ENCODE data around the gene CDKAL1.

Gene CDKAL1

GRCh38 chr6:20997143-20997769, 463.0 kb downstream of the CDKAL1 start:
- DNase-seq: no peak

GRCh38 chr6:20997770-20998147, 463.5 kb downstream of the CDKAL1 start:
- no peak for DNase-seq

DNA sequence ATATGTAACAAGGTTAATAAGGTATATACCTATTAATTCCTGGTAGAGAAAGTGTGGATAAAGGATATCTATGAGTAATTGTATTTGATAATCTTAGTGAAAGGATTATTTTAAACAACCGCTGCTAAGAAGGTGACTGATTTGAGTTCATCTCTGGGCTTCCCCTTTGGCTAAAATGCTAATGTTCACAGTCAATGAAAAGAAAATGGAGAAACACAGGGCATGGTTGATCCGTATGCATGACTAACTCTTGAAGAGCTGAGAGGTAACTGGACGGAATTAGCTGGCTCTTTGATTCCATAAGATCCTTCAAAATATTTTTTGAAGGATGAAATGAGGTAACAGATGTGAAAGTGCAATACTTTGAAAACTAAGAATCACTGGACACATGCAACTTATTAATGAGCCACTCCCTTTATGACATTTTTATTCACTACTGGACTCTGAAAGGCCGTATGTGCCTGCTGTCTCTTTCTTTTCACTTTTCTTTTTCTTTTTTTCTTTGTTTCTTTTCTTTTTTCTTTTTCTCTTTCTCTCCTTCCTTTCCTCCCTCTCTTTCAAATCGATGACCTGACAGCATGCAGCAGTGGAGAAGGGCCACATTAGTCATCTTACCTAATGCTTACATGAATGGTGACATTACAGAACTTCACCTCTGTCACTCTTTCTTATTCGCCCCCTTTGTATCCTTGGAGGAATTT, 464.6 kb downstream of the CDKAL1 start:
- DNase-seq: no peak

GRCh38 chr6:21000331-21000801, 466.1 kb downstream of the CDKAL1 start:
- no peak for DNase-seq

- no peak for DNase-seq
These were observed 467.5 kb downstream of the CDKAL1 start for GRCh38 chr6:21001736-21002135.

DNA sequence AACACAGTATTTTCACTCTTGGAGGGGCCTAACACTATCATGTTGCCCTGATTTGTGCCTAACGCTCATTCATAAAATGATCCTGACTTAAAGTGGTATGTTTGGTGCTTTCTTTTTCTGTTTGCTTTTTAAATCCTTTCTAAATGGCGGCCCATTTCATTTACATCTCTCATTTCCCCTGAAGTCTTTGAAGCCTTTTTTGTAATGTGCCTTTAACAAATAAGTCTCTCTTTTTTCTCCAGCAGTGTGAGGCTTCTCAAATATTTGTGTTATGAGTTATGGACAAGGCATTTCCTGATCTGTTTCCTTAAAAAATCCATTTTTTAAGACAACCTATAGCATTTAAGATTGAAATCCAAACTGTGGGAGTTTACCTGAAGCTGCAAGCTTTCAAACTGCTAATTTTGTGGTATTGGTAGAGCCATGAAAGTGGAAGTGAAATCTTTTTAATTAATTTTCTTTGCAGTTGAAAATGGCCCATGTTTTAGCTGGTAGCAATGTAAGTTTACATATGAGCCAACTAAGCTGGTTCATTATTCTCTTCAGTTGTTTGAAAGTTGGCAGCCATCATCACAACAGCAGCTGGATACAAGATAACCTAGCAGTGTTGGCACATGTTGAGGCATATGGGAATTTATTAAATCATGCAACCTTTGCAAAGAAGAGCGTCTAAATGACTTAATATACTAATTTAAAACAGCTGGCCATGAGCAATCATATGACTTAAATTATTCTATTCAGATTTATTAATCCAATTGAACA, 469.7 kb downstream of the CDKAL1 start:
- no peak for DNase-seq

DNA sequence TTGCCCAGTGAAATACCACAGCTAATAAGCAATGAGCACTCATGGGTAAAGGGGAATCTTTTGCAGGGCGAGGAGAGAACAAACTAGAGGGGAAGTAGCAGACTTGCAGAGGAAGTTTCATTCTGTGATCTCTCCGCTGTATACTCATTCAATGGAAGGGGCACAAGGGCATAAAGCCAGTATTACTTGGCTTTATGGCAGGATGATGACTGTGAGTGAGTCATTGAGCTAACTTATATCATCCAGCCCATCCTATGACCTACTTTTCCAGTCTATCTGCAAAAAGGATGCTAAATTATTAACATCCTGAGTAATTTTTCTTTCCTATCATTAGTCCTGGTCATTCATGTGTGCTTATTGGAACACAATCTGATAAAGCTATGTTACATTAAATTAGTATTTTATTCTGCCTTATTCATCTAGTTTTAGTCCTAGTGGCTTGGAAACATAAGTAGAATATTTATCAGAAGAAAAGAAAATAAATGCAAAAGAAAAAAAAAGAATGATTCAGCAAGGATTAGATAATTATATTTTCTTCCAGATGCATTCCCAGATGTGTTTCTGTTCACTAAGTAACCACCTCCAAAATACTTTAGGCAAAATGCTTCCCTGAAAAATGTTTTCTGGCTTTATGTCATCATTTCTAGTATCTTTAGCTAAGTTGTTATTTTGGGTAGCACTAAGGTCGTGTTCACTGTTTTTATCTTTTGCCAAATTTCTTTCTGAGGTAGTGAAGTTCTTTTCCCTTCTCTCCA, 471.7 kb downstream of the CDKAL1 start:
- DNase-seq: no peak

- DNase-seq: no peak
These were observed 485.4 kb downstream of the CDKAL1 start for GRCh38 chr6:21019614-21020013.

DNA sequence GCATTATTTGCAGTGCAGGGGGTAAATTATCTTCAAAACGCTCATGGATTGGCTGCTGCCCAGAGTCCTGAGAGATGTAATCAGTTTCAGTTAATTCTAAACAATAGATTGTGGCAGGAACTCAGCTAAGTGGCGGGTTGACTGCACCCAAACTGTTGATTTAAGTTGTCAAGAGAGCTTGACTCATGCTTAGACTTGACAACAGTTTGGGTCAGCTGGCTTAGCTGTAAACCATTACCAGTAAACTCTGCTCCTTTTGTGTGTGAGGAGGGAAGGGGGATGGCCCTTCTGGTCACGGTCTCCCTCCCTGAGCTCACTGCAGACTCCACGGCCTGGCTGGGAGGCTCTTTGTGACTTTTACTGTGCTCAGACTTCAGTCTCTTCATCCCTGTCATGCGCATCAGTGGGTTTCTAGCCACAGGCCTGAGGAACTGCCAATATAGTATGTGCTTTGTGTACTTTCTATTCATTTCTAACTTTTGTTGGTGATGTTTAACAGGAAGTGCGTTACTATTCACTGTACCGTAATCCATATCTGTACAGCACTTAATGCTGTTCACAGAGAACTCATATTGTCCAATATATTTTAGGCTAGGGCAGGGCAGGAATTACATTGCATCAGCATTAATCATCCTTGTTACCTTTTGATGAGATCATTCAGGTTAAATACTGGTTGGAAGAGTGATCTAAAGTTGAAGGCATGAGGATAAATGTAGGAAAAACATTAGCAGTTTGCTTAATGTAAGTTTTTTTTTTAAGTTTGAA, 488.3 kb downstream of the CDKAL1 start:
- DNase-seq: no peak

GRCh38 chr6:21023210-21023609, 489.0 kb downstream of the CDKAL1 start:
- no peak for DNase-seq

DNA sequence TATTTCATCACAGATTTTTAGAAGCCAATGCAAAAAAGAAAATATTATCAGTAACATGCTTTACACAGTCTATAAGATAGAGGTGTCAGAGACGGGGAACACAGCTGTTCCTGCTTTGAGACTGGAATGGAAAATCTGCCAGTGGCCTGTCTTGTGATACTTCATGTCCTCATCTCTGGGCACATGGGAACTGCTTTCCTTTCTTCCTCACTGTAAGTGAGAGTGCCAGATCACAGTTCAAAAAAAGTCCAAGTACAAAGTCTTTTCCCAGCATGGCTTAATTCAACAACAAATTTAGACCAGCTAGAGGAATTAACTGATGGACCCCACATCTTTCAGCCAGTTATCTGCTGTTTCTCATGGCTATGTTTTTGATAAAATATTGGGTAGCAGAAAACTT, 490.4 kb downstream of the CDKAL1 start:
- DNase-seq: no peak

GRCh38 chr6:21026576-21027273, 492.5 kb downstream of the CDKAL1 start:
- no peak for DNase-seq

DNA sequence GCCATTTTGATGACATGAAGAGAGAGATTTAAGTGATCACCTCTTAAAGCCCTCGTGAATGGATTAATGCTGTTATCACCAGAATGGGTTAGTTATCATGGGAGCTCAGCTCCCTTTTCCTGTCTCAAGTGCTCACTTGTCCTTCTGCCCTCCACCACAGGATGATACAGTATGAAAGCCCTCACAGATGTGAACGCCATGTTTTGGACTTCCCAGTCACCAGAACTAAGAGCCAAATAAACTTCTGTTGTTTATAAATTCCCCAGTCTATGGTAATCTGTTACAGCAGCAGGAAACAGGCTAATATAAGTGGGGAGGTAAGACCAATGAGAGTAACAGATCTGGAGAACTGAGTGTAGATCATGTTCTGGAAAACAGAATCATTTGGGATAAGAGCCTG, 493.2 kb downstream of the CDKAL1 start:
- no peak for DNase-seq

- no peak for DNase-seq
These were observed 496.9 kb downstream of the CDKAL1 start for GRCh38 chr6:21031182-21031581.

DNA sequence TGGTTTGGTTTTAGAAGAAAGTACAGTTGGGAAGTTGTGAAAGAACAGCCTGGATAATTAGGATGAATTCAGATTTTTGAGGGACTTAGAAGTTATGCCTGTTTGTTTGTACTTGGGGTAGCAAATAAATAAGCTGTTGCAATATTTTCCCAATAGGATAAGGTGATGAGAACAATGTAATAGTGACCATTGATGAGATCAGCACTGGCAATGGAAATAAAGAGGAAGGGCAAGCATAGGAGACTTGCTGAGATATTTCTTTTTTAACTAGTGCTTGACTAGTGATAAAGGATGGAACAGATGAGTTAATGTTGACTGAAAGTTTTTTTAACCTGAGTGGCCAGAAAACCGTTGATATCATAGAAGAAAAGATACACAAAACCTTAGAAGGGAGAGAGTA, 498.8 kb downstream of the CDKAL1 start:
- DNase-seq: no peak

DNA sequence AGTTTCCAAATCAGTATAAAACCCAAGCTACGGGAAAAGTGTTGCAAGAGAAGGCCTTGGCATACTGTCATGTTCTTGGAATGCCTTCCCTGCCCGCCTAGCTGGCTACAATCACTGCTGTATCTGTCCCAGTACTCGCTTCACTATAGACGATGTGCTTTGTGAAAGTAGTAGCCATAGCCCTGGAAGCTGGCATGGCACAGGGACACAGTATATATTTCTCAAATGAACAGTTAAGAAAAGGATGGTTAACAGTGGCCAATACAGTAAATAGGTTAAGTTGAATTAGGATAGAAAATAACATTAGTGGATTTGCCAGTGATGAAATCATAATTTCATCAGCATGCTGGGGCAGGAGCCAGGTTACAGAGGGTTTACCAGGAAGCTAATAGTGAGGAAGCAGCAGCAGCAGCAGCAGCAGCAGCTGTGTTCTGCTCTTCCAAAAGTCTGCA, 499.3 kb downstream of the CDKAL1 start:
- DNase-seq: no peak

- DNase-seq: no peak
These were observed 500.1 kb downstream of the CDKAL1 start for GRCh38 chr6:21034345-21034744.

- no peak for DNase-seq
These were observed 503.2 kb downstream of the CDKAL1 start for GRCh38 chr6:21037453-21037852.

- no peak for DNase-seq
These were observed 505.7 kb downstream of the CDKAL1 start for GRCh38 chr6:21039926-21040325.

DNA sequence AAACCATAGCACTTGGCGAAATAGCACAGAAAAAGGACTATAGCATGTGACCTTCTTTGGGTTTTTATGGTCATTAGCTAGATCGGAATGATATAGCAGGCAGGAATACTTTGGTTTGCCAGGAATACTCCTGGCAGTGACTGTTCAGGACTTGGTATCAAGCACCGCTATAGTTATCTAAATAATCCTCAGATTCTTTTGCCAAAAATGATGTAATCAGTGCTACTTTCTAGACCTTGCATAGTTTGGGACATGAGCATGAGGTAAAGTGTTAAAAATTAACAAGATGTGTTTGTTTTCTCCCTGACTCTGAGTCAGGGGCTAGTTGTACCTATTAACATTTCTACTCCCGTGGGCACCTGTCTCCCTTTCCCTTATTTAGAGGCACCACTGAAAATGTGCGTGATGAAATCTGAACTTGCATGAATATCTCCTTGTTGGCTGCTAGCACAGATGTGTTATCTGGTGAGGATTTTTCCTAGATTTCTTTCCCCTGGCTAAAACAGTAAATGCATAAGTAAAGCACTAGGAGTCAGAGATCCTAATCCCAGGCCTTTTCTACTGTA, 511.0 kb downstream of the CDKAL1 start:
- DNase-seq: no peak

GRCh38 chr6:21046276-21046675, 512.0 kb downstream of the CDKAL1 start:
- no peak for DNase-seq

All from 8988T (cell line).